K562 (cell line): ENCODE measurements around the gene NPB. TPM values are rescaled to one million over a fixed set of nuclear protein-coding genes. Genes with fewer than 3 reads are reported as not detected.
A peak's percentile ranks its signal among the peaks of the same experiment; 100 is the strongest.

Experiments used
- ARNT ChIP-seq, 2 experiments: fragments of 450-650 bp; IDR thresholded peaks; 2 replicates each; pipeline ENCODE4 v1.6.1; 2016; ENCODE audit warnings: mild to moderate bottlenecking in 1 of 2
- BMI1 ChIP-seq: fragments of 150-350 bp; IDR thresholded peaks from 2 replicates; pipeline ENCODE4 v1.6.1; 2014; ENCODE audit warnings: low read length
- CBX2 ChIP-seq: fragments of 200-600 bp; sonication (generic); IDR thresholded peaks from one replicate; pipeline ENCODE4 v1.6.1; 2012; ENCODE audit warnings: mild to moderate bottlenecking, low read length, inconsistent platforms; ENCODE audit not compliant: insufficient read depth, poor library complexity, severe bottlenecking
- CXXC5 ChIP-seq: fragments of 250-450 bp; sonication (Bioruptor Pico); IDR thresholded peaks from 2 replicates; pipeline ENCODE4 v1.8.0; 2022; ENCODE audit warnings: inconsistent platforms, mild to moderate bottlenecking, moderate library complexity
- EZH2 ChIP-seq: IDR thresholded peaks from 2 replicates; pipeline ENCODE4 v1.6.1; 2012; ENCODE audit warnings: low read depth, mild to moderate bottlenecking, inconsistent platforms, low read length, borderline replicate concordance
- HMGN3 ChIP-seq: IDR thresholded peaks from 2 replicates; pipeline ENCODE4 v1.6.1; 2011; ENCODE audit warnings: borderline replicate concordance, low read depth, mild to moderate bottlenecking, mixed read lengths, low read length; ENCODE audit not compliant: insufficient read length; ENCODE audit errors: extremely low read depth
- HSF4 ChIP-seq: fragments of 250-450 bp; sonication (Bioruptor Pico); IDR thresholded peaks from 2 replicates; pipeline ENCODE4 v2.1.2; 2022; ENCODE audit warnings: mild to moderate bottlenecking, moderate library complexity, borderline replicate concordance
- KDM5B ChIP-seq: fragments of 200-600 bp; sonication (generic); IDR thresholded peaks from 2 replicates; pipeline ENCODE4 v1.6.1; 2012; ENCODE audit warnings: low read depth, mild to moderate bottlenecking, moderate library complexity, low read length, control low read depth, inconsistent platforms; ENCODE audit not compliant: insufficient replicate concordance
- POLR3G ChIP-seq: IDR thresholded peaks from 2 replicates; pipeline ENCODE4 v1.6.1; 2011; ENCODE audit not compliant: insufficient read length, insufficient replicate concordance; ENCODE audit errors: extremely low read depth
- SETDB1 ChIP-seq: IDR thresholded peaks from one replicate; pipeline ENCODE4 v1.6.1; 2012; ENCODE audit warnings: low read length, control low read depth, inconsistent platforms
- polyA plus RNA-seq, 8 experiments: library from polyadenylated mRNA; depleted of rRNA in 4 of 8; stranded (reverse) in 5 of 8; unstranded in 3 of 8; fragments of >200 nt; fragmentation: Nextera tagmentation in 2 of 8; fragmentation: Illumina TruSeq in 1 of 8; extraction: Ambion mirVana in 2 of 8; extraction: Trizol in 1 of 8; gene quantifications; 2 replicates each; pipeline versions ENCODE4 v1.2.1 to v1.2.3, GENCODE V29; 2011 to 2014; ENCODE audit warnings: inconsistent platforms in 1 of 8, missing spikeins in 1 of 8
- total RNA-seq, 7 experiments: library from RNA; depleted of rRNA in 6 of 7; stranded (reverse); fragments of >200 nt in 6 of 7; fragmentation: Illumina TruSeq in 2 of 7; extraction: Trizol in 2 of 7; gene quantifications; 2 replicates each; pipeline versions ENCODE4 v1.2.1 to v1.2.3, GENCODE V29; 2011 to 2021; ENCODE audit warnings: low replicate concordance in 1 of 7
- TF ChIP-seq, protein P1 (sequence below), 3 experiments: fragments of 200-800 bp in 1 of 3; sonication (Bioruptor generic) in 1 of 3; sonication (generic) in 1 of 3; formaldehyde crosslinking in 1 of 3; IDR thresholded peaks; 2 replicates each; pipeline versions ENCODE4 v1.6.1 to v1.8.0; 2016 to 2022; ENCODE audit warnings: mild to moderate bottlenecking in 2 of 3, missing compliant biosample characterization in 2 of 3, missing genetic modification characterization in 2 of 3, missing genetic modification reagents in 1 of 3
- TF ChIP-seq, protein P2 (sequence below), 2 experiments: fragments of 450-650 bp; IDR thresholded peaks; 2 replicates each; pipeline ENCODE4 v1.6.1; 2016; ENCODE audit warnings: mild to moderate bottlenecking in 2 of 2, borderline replicate concordance in 1 of 2, low read depth in 1 of 2, moderate library complexity in 1 of 2

The NPB gene
- total and polyA plus RNA-seq, 9 of the 15 experiments (the other 6 are each of a cell fraction or from before 2014, with no cell fraction given): 0.03 to 0.61 (median 0.14) TPM; not detected in 2

DNA sequence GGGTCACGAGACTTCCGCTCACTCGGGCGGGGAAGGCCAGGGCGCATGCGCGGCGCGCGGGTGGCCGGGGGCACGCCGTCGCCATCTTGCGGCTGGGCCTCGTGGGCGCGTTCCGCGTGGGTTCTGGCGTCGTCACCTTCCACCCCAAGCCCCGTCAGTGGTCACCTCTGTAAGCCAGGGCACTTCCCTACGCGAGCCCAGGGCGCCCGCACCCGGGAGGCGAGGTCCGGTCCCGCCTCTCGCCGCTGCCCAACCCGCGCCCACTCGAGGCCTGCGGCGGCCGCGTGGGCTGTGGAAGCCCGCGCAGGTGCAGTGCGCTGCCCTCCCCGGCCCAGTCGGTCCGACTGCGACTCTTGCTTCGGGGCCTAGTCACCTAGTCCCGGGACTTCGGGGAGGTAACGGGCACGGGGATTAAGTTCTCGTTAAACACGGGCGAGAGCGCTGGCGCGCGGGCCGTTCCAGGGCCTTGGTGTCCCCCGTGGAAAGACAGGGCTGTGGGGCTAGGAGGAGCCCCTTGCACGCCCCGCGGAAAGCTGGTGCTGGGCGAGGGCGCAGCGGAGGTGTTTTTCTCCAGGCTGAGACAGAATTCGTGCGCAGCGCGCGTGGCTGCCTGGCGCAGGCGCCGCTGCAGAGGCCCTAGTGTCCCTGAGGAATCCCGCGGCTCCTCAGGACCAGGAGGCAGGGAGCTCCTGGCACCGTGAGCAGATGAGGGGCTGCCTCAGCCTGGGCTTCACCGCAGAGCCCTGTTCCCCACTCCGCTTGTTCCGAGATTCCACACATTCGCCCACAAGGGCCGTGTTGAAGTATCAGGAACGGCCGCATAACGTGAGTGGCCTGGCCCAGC is 30.4 kb upstream of the NPB start (continued):
- TF ChIP-seq, protein P1, sequence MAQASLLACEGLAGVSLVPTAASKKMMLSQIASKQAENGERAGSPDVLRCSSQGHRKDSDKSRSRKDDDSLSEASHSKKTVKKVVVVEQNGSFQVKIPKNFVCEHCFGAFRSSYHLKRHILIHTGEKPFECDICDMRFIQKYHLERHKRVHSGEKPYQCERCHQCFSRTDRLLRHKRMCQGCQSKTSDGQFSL (CRISPR knock-in tag; IDR thresholded peaks at IDR 0.05): no peak
- TF ChIP-seq, protein P1 (tag; IDR thresholded peaks at IDR 0.05): no peak
- TF ChIP-seq ARNT (IDR thresholded peaks at IDR 0.05) (no peak), SETDB1 (no peak), HMGN3 (peak; percentile 72), POLR3G (no peak), CBX2 (no peak), EZH2 (no peak), BMI1 (no peak), CXXC5 (CRISPR knock-in tag) (peak; percentile 77), HSF4 (CRISPR knock-in tag) (no peak), KDM5B (peak; percentile 72)
- TF ChIP-seq, protein P2, sequence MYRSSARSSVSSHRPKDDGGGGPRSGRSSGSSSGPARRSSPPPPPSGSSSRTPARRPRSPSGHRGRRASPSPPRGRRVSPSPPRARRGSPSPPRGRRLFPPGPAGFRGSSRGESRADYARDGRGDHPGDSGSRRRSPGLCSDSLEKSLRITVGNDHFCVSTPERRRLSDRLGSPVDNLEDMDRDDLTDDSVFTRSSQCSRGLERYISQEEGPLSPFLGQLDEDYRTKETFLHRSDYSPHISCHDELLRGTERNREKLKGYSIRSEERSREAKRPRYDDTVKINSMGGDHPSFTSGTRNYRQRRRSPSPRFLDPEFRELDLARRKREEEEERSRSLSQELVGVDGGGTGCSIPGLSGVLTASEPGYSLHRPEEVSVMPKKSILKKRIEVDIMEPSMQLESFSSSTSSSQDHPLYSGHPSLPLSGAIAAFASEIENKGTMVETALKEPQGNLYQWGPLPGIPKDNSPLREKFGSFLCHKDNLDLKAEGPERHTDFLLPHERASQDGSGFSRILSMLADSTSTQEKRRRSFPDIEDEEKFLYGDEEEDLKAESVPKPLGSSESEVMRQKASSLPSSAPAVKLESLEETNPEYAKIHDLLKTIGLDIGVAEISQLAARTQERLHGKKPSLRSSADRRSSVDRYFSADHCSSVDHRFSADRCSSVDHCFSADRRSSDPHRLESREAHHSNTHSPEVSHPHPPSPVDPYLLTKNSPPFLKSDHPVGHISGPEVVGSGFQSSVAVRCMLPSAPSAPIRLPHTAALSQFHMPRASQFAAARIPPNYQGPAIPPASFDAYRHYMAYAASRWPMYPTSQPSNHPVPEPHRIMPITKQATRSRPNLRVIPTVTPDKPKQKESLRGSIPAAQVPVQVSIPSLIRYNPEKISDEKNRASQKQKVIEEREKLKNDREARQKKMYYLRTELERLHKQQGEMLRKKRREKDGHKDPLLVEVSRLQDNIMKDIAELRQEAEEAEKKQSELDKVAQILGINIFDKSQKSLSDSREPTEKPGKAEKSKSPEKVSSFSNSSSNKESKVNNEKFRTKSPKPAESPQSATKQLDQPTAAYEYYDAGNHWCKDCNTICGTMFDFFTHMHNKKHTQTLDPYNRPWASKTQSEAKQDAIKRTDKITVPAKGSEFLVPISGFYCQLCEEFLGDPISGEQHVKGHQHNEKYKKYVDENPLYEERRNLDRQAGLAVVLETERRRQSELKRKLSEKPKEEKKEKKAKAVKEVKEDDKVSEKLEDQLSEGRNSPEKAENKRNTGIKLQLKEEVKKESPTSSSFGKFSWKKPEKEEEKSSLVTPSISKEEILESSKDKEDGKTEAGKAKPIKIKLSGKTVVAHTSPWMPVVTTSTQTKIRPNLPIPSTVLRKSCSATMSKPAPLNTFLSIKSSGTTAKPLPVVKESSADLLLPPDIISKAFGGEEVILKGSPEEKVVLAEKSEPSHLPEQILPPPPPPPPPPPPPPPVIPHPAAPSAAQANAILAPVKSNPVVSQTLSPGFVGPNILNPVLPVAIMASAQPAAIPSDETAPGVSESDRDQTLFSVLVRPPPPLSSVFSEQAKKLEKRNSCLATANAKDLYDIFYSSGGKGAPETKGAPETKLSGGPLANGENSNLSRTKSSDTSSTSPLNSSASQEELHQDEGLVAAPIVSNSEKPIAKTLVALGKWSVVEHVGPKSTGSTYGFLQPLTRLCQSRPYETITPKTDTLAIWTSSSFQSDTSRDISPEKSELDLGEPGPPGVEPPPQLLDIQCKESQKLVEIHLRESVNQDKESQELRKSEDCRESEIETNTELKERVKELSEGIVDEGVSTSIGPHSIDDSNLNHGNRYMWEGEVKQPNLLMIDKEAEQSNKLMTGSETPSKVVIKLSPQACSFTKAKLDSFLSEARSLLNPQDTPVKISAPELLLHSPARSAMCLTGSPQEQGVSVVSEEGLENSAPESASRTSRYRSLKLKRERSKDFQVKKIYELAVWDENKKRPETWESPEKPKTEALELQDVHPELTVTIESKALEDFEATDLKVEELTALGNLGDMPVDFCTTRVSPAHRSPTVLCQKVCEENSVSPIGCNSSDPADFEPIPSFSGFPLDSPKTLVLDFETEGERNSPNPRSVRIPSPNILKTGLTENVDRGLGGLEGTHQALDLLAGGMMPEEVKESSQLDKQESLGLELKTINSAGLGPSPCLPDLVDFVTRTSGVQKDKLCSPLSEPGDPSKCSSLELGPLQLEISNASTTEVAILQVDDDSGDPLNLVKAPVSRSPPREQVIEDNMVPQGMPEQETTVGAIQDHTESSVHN (IDR thresholded peaks at IDR 0.05; ENCODE audit: borderline replicate concordance in 1 of 2, low read depth in 1 of 2): no peak
